GM18861 (cell line): Measurements from ENCODE around the gene AFG1L.
"Not testable (repeated sequence)": the region's sequence is repeated elsewhere in the genome, so short reads cannot be mapped to it uniquely, and the experiment has no call there.

Experiments used
- ATAC-seq: cut with Tn5 transposase; IDR thresholded peaks from one replicate; pipeline ENCODE4 v1.9.1; 2021; ENCODE audit not compliant: unreplicated experiment

AFG1L gene

DNA sequence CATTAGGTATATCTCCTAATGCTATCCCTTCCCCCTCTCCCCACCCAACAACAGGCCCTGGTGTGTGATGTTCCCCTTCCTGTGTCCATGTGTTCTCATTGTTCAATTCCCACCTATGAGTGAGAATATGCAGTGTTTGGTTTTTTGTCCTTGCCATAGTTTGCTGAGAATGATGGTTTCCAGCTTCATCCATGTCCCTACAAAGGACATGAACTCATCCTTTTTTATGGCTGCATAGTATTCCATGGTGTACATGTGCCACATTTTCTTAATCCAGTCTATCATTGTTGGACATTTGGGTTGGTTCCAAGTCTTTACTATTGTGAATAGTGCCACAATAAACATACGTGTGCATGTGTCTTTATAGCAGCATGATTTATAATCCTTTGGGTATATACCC is 154.9 kb downstream of the AFG1L start:
- ATAC-seq = not testable (repeated sequence)

DNA sequence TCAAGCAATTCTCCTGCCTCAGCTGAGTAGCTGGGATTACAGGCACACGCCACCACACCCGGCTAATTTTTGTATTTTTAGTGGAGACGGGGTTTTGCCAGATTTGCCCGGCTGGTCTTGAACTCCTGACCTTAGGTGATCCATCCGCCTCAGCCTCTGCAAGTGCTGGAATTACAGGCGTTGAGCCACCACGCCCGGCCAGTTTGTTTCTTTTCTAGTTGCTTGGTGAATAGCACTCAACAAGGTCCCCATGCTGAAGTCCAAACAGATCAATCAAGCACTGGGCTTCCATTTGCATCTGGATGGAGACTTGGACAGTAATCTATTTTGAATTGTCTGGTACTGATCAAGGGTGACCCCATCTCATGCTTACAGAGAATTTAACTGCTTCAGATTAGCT is 157.0 kb downstream of the AFG1L start:
- no peak for ATAC-seq

DNA sequence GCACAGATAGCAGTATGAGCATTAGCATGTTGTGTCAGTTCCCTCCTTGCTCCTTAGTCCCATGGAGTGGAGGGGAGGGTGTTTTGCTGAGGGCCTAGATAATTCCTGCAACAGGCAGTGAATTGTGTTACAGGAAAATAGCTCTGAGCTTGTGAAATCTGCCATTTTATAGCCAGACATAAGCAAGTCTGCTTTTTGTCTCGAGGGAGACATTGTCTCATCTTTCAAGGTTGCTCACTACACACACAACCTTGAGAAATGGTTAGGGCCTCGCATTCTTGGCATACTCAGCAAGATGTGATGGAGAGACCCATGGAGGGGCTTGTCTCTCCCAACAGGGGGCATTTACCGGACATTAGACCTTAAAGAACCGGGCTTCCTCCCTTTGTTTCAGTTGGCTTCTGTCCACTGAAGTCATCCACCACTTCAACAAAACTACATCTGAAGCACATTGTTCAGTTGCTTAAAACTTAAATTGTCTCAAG is 157.9 kb downstream of the AFG1L start:
- no peak for ATAC-seq

DNA sequence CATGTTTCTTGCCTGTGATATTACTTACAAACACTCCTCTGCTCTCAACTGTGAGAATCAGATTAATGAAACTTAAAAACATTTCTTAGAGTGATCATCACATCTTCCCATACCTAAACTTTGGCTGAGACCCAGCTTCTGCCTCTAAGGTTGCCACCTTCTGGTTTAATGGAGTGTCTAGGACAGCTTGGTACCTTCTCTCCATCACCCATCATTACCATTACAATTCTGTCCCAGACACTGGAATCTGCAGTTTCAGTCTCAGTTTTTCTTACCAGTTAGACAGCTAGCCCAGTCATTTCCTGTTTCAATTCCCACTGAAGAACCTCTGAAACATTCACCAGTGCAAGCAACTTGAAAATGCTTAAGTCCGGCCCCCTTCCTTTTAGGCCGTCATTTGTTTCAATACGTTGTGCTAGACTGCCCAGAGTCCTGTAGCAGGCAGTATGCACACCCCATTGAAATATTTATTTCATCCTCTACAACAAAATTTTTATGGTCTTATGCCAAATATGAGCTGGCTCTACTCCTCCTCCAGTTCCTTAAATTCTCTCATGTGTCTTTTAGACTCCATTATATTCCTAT is 158.8 kb downstream of the AFG1L start:
- no peak for ATAC-seq

DNA sequence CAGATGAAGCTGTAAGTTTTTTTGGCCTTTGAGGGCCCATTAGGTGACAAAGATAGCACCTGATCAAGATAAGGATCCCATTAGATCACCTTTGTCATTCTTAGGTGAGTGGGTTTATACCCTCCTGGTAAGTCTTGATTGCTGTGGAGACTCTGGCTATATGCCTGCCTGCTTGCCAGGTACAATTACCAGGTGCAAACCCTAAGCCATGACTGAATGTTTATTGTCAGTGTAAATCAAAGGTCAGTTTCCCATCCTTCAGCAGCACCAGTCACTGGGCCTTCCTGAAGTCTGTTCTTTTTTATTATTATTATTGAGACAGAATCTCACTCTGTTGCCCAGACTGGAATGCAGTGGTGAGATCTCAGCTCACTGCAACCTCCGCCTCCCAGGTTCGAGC is 159.5 kb downstream of the AFG1L start:
- ATAC-seq = no peak

DNA sequence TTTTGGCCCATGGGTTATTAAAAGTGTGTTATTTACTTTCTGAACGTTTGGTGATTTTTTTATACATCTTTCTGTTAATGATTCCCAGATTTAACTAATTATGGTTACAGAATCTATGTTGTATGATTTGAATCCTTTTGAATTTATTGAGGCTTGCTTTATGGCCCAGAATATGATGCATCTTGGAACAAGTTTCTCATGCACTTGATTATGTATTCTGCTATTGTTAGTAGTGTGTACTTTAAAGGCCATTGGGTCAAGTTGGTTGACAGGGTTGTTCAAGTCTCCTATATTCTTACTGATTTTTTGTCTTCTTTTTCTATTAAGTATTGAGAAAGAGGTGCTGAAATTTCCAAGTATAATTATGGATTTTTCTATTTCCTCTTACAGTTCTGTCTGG is 160.8 kb downstream of the AFG1L start:
- no peak for ATAC-seq

DNA sequence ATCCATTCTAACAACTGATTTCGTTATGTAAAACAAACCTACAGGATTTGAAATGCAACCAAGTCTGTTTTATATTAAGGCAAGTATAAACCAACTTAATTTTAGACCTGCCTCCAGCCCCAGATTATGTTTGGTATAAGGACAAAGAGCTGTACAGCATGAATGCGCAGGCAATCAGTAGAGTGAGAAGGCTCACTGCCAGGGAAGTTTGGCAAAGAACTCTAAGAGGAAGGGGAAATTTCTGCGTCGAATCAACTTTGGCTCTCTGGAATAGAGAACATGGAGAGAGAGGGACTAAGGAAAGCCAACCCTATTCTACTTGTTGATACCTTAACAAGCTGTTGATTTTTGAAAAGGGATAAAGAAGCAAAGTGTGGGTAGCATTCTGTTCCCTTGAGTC is 168.9 kb downstream of the AFG1L start:
- no peak for ATAC-seq

GRCh38 chr6:108464418-108465097 is 169.7 kb downstream of the AFG1L start:
- no peak for ATAC-seq

DNA sequence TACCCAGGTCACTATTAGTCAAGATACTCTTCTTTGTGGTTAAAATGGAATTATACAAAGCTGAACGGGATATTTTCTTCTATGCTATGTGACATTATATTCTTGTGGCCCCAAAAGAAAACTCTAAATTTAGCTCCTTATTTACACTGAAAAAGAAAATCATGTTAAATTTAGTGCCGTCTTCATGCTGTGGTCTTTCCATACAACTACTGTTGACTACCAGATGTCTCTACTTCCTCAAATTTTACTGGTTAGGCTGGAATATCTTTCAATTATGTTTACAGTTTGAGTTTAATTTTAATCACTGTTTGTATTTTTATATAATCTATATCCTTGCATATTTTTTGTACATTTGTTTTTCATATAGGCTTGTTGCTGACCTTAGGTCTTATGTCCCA is 170.2 kb downstream of the AFG1L start:
- ATAC-seq = no peak

DNA sequence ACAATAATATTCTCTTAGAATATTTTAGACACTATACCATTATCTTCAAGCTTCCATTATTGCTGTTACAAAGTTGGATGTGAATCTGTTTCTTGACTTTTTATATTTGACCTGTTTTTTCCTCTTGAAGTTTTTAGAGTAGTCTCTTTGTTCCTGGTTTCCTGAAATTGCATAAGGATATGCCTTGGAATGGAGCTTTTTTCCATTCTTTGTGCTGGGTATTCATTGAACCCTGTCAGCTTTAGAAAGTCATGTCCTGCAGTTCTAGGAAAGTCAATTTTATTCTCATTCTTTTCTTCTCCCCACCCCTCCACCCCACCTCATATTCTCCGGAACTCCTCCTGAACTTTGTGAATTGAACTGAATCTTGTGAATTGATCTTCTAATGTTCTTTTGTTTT is 173.5 kb downstream of the AFG1L start:
- no peak for ATAC-seq

- no peak for ATAC-seq
Measured at GRCh38 chr6:108469316-108469715, 174.5 kb downstream of the AFG1L start.

DNA sequence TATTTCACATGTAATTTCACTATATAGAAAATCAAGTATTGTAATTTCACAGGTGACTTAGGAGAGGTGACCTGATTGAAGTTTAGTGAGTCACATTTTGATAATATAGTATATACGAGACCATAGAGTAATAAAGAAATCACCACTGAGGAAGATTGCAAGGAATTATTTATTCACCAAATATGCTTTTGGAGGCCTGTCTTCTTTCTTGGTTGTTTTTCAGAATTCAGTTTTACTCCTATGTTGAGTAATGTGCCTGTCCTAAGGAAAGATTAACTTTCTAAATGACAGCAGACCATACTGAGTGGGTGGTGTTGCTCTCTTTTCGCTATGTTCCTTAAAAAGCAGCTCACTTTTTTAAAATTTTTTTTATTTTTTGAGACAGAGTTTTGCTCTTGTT is 178.3 kb downstream of the AFG1L start:
- no peak for ATAC-seq

DNA sequence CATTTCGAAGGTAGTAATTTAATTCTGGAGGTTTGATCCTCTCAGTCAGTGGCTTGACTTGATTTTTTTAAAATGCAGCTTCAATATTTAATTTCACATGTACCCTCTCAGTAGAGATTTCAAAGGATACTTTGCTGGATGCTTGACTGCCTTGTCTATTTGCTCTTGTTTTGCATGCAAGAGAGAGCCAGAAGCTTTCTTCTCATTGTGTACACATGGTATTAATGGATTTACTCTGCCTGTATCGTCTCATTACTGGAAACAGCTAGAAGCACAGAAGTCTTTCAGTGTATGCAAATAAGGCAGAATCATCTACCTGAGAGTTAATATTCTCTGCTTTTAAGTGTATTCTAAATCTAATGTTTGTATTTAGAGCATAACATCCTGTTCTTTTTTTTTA is 181.5 kb downstream of the AFG1L start:
- no peak for ATAC-seq

DNA sequence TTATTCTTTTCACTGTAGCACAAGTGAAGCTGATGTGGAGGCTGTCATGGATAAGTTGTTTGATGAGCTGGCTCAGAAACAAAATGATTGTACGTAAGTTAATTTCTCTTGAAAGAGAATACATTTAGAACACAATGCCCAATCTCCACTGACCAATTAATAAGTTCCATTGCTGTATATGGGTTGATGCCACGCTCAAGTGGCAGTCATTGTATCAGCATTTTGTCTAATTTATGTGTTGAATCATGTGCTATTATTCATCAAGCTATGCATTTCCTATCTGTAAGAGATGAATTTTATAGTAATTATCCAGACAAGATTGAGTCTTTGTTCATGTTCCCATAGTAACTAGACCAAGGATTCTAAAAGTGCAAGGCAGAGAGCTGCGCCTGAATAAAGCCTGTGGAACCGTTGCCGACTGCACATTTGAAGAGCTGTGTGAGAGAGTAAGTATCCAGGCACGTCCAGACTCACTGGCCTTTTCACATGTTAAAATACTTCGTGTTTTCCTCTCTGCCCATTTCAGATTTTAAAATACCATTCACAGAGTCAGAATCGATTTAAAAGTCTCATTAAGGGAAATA is 182.1 kb downstream of the AFG1L start:
- ATAC-seq = no peak

- no peak for ATAC-seq
Measured at GRCh38 chr6:108482559-108482958, 187.7 kb downstream of the AFG1L start.

GRCh38 chr6:108484016-108484415 is 189.2 kb downstream of the AFG1L start:
- no peak for ATAC-seq

GRCh38 chr6:108489699-108490098 is 194.8 kb downstream of the AFG1L start:
- ATAC-seq = no peak

GRCh38 chr6:108492131-108492766 is 197.4 kb downstream of the AFG1L start:
- no peak for ATAC-seq

DNA sequence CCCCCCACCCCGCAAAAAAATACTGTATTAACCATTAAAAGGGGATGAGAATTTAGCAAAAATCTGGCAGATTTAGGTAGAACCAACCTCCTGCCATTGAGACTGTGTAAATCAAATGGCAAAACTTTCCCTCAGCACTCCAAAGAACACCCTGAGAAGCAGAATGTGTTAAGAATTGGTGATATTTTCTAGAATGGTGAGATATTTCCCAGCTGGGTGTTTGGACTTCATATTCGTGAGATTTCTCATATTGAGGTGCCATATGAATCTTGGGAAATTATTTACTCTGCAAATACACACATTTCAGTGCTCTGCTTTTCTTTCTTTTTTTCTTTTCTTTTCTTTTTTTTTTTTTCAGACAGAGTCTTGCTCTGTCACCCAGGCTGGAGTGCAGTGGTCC is 199.6 kb downstream of the AFG1L start:
- ATAC-seq = no peak

DNA sequence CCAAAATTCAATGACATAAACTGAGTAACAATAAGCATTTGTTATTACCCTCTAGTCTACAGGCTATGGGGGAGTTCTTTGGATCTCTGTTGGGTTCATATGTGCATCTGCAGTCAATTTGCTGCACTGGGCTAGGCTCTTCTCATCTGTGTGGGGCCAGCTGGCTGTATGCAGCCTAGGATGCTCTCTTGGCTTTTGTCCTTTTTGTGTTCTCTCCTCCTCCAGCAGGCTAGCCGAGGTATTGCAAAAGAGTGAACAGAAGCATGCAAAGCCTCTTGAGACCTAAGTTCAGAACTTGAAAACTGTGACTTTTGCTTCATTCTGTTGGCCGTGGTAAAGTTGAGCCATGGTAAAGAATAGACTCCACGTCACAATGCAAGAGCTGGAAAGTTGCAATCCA is 203.0 kb downstream of the AFG1L start:
- ATAC-seq = no peak

- no peak for ATAC-seq
Measured at GRCh38 chr6:108501559-108501958, 206.7 kb downstream of the AFG1L start.

GRCh38 chr6:108502832-108503231 is 208.0 kb downstream of the AFG1L start:
- ATAC-seq = no peak
